ENCODE results near the gene RTL9.

The RTL9 gene

DNA sequence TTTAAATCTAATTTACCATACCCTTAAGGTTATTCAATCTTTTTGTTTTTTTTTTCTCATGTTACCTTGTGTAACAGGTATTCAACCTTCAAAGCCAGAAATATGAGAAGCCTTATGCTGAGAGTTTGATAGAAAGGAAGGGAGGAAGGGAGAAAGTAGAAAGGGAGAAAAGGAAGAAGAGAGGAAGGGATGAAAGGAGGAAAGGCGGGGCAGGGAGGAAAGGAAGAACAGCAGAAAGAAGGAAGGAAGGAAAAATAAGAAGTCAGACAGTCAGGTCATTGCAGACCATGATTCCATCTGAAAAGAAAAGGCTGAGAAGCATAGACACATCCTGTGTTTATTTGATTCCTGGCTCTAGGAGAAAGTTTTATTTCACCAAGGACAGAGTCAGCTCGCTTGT, 30.9 kb downstream of the RTL9 start:
- no peak for ATAC-seq (ENCODE audit: insufficient read depth, low read depth)
- H3K4me1 ChIP-seq (ENCODE audit: insufficient read depth, low read length), result no peaks in the 10 kb centered on the region
- H3K79me2 ChIP-seq (ENCODE audit: insufficient read depth, low read length), result no peaks in the 10 kb centered on the region
- DNase-seq, result no peak
- no peaks in the 10 kb centered on the region for H3K27me3 ChIP-seq (ENCODE audit: insufficient read depth, low read length, poor library complexity)
- TF ChIP-seq EZH2 (IDR thresholded peaks at IDR 0.05; ENCODE audit: borderline replicate concordance, low read depth, low read length, severe bottlenecking), result no peak
- TF ChIP-seq, protein P1, sequence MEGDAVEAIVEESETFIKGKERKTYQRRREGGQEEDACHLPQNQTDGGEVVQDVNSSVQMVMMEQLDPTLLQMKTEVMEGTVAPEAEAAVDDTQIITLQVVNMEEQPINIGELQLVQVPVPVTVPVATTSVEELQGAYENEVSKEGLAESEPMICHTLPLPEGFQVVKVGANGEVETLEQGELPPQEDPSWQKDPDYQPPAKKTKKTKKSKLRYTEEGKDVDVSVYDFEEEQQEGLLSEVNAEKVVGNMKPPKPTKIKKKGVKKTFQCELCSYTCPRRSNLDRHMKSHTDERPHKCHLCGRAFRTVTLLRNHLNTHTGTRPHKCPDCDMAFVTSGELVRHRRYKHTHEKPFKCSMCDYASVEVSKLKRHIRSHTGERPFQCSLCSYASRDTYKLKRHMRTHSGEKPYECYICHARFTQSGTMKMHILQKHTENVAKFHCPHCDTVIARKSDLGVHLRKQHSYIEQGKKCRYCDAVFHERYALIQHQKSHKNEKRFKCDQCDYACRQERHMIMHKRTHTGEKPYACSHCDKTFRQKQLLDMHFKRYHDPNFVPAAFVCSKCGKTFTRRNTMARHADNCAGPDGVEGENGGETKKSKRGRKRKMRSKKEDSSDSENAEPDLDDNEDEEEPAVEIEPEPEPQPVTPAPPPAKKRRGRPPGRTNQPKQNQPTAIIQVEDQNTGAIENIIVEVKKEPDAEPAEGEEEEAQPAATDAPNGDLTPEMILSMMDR (IDR thresholded peaks at IDR 0.05; ENCODE audit: borderline replicate concordance, extremely low read depth, low read length, poor library complexity, severe bottlenecking), result no peak
- H4K20me1 ChIP-seq (ENCODE audit: insufficient read depth, low read length), result no peaks in the 10 kb centered on the region
- H3K27ac ChIP-seq (ENCODE audit: low read length), result no peak overlapping the region
- no peak overlapping the region for H3K4me3 ChIP-seq (ENCODE audit: low read depth in 1 of 2, low read length in 2 of 2)
- H3K9me3 ChIP-seq (ENCODE audit: insufficient read depth, low read length, severe bottlenecking), result no peaks in the 10 kb centered on the region
- no peaks in the 10 kb centered on the region for H3K36me3 ChIP-seq (ENCODE audit: insufficient read depth, low read length)
- no peak overlapping the region for H2AFZ ChIP-seq (ENCODE audit: low read depth, low read length)
- H3K4me2 ChIP-seq (ENCODE audit: insufficient read depth, low read length), result no peak overlapping the region
- H3K9ac ChIP-seq (ENCODE audit: low read depth, low read length), result no peak overlapping the region

DNA sequence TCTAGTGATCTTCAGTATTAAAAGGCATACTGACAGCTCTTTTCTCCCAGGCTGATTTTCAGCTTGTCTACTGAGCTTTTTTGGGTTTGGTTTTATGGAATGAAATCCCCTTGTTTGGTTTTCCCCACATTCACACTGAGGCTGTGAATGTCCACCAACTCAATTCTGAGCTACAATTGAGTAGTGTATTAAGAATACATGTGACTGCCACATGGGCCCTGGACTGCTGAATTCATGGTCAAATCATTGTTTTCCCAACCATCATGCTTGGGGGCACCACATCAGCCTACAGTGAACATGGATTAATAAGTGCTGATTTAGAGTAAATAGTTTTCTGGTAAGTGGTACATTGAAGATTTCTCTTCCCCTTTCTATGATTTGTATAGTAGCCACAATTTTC, 32.4 kb downstream of the RTL9 start:
- H3K4me2 ChIP-seq (ENCODE audit: insufficient read depth, low read length), result no peak overlapping the region
- H3K4me3 ChIP-seq (ENCODE audit: low read depth in 1 of 2, low read length in 2 of 2), result no peak overlapping the region
- no peak for ATAC-seq (ENCODE audit: insufficient read depth, low read depth)
- TF ChIP-seq, protein P1 (IDR thresholded peaks at IDR 0.05; ENCODE audit: borderline replicate concordance, extremely low read depth, low read length, poor library complexity, severe bottlenecking), result no peak
- no peak for TF ChIP-seq EZH2 (IDR thresholded peaks at IDR 0.05; ENCODE audit: borderline replicate concordance, low read depth, low read length, severe bottlenecking)
- H3K79me2 ChIP-seq (ENCODE audit: insufficient read depth, low read length), result no peaks in the 10 kb centered on the region
- DNase-seq, result no peak
- H3K9me3 ChIP-seq (ENCODE audit: insufficient read depth, low read length, severe bottlenecking), result no peaks in the 10 kb centered on the region
- H3K4me1 ChIP-seq (ENCODE audit: insufficient read depth, low read length), result no peaks in the 10 kb centered on the region
- H3K9ac ChIP-seq (ENCODE audit: low read depth, low read length), result no peak overlapping the region
- no peak overlapping the region for H3K27ac ChIP-seq (ENCODE audit: low read length)
- H4K20me1 ChIP-seq (ENCODE audit: insufficient read depth, low read length), result no peaks in the 10 kb centered on the region
- no peaks in the 10 kb centered on the region for H3K36me3 ChIP-seq (ENCODE audit: insufficient read depth, low read length)
- no peak overlapping the region for H2AFZ ChIP-seq (ENCODE audit: low read depth, low read length)
- H3K27me3 ChIP-seq (ENCODE audit: insufficient read depth, low read length, poor library complexity), result no peaks in the 10 kb centered on the region

DNA sequence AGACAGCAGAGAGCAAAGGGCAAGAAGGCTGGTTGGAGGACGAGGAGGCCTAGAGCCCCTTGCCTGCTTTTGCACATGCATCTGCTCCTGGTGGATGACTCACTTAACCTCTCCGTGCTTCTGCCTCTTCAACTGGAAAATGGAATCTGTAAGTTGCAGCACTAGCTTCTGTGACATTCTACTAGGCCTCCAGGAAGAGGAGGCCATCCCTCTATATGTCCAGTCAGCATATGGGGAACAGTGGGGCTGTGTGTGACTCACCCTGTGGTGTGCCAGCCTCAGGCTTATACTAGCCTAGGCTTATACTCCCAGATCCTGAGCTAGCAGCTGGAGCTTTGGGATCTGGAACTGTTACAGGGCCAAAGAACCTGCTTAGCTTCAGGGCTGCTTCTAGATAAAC, 36.0 kb downstream of the RTL9 start:
- H3K9ac ChIP-seq (ENCODE audit: low read depth, low read length), result no peak overlapping the region
- H3K4me1 ChIP-seq (ENCODE audit: insufficient read depth, low read length), result no peaks in the 10 kb centered on the region
- TF ChIP-seq, protein P1 (IDR thresholded peaks at IDR 0.05; ENCODE audit: borderline replicate concordance, extremely low read depth, low read length, poor library complexity, severe bottlenecking), result no peak
- TF ChIP-seq EZH2 (IDR thresholded peaks at IDR 0.05; ENCODE audit: borderline replicate concordance, low read depth, low read length, severe bottlenecking), result no peak
- H2AFZ ChIP-seq (ENCODE audit: low read depth, low read length), result no peak overlapping the region
- 0 out of 3 replicates have a peak, but pooled peaks have one; percentile 14 for ATAC-seq (ENCODE audit: insufficient read depth, low read depth)
- H3K79me2 ChIP-seq (ENCODE audit: insufficient read depth, low read length), result no peaks in the 10 kb centered on the region
- H3K36me3 ChIP-seq (ENCODE audit: insufficient read depth, low read length), result no peaks in the 10 kb centered on the region
- H3K27ac ChIP-seq (ENCODE audit: low read length), result no peak overlapping the region
- H3K27me3 ChIP-seq (ENCODE audit: insufficient read depth, low read length, poor library complexity), result no peaks in the 10 kb centered on the region
- no peaks in the 10 kb centered on the region for H4K20me1 ChIP-seq (ENCODE audit: insufficient read depth, low read length)
- no peak overlapping the region for H3K4me3 ChIP-seq (ENCODE audit: low read depth in 1 of 2, low read length in 2 of 2)
- H3K9me3 ChIP-seq (ENCODE audit: insufficient read depth, low read length, severe bottlenecking), result no peaks in the 10 kb centered on the region
- no peak for DNase-seq
- H3K4me2 ChIP-seq (ENCODE audit: insufficient read depth, low read length), result no peak overlapping the region

DNA sequence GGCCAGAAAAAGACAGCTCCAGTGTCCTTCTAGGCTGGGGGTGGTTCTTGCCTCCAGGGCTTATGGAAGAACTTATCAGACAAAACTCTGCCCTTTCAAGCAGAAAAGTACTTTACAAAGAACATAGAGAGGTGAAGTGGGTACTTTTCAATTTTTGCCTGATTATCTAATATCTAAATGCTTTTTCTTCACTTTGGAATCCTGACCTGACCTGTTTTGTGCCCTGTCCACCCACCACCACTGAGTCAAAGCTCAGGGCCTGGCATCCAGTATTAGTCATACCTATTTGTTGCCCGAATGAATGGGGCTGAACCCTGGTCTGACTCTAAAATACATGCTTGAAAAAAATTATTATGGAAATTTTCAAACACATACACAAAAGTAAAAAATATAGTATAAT, 37.2 kb downstream of the RTL9 start:
- DNase-seq (no peak), ATAC-seq (ENCODE audit: insufficient read depth, low read depth) (no peak)
- H4K20me1 ChIP-seq (ENCODE audit: insufficient read depth, low read length), result no peaks in the 10 kb centered on the region
- H3K4me3 ChIP-seq (ENCODE audit: low read depth in 1 of 2, low read length in 2 of 2), result no peak overlapping the region
- H2AFZ ChIP-seq (ENCODE audit: low read depth, low read length), result no peak overlapping the region
- no peaks in the 10 kb centered on the region for H3K4me1 ChIP-seq (ENCODE audit: insufficient read depth, low read length)
- TF ChIP-seq, protein P1 (IDR thresholded peaks at IDR 0.05; ENCODE audit: borderline replicate concordance, extremely low read depth, low read length, poor library complexity, severe bottlenecking), result no peak
- no peak for TF ChIP-seq EZH2 (IDR thresholded peaks at IDR 0.05; ENCODE audit: borderline replicate concordance, low read depth, low read length, severe bottlenecking)
- H3K27ac ChIP-seq (ENCODE audit: low read length), result no peak overlapping the region
- no peak overlapping the region for H3K4me2 ChIP-seq (ENCODE audit: insufficient read depth, low read length)
- H3K36me3 ChIP-seq (ENCODE audit: insufficient read depth, low read length), result no peaks in the 10 kb centered on the region
- no peaks in the 10 kb centered on the region for H3K27me3 ChIP-seq (ENCODE audit: insufficient read depth, low read length, poor library complexity)
- H3K79me2 ChIP-seq (ENCODE audit: insufficient read depth, low read length), result no peaks in the 10 kb centered on the region
- H3K9me3 ChIP-seq (ENCODE audit: insufficient read depth, low read length, severe bottlenecking), result no peaks in the 10 kb centered on the region
- no peak overlapping the region for H3K9ac ChIP-seq (ENCODE audit: low read depth, low read length)

All from DND-41 (cell line).